NCI-H1417 treated with DMSO at 0.1 percent for 48 hours (cell line): ENCODE data around the gene ST6GALNAC6.
"Not testable (repeated sequence)": the region's sequence is repeated elsewhere in the genome, so short reads cannot be mapped to it uniquely, and the experiment has no call there.

Source experiments
- DNase-seq: peaks from one replicate; lab custom pipeline; 2025; lab: John Stamatoyannopoulos, UW

Gene ST6GALNAC6

GRCh38 chr9:127873223-127873691 is 26.1 kb downstream of the ST6GALNAC6 start:
- no peak for DNase-seq

GRCh38 chr9:127872369-127873222 is 26.8 kb downstream of the ST6GALNAC6 start:
- no peak for DNase-seq

GRCh38 chr9:127871531-127871930 is 27.9 kb downstream of the ST6GALNAC6 start:
- DNase-seq, result no peak

- DNase-seq, result no peak
Observed at GRCh38 chr9:127870887-127871286, 28.5 kb downstream of the ST6GALNAC6 start.

GRCh38 chr9:127870153-127870491 is 29.3 kb downstream of the ST6GALNAC6 start:
- DNase-seq, result not testable (repeated sequence)

GRCh38 chr9:127869310-127870152 is 29.9 kb downstream of the ST6GALNAC6 start:
- DNase-seq, result peak; percentile 11

- DNase-seq, result no peak
Observed at GRCh38 chr9:127868278-127868902, 31.0 kb downstream of the ST6GALNAC6 start.

GRCh38 chr9:127867356-127868277 is 31.8 kb downstream of the ST6GALNAC6 start:
- no peak for DNase-seq

GRCh38 chr9:127866535-127866934 is 32.9 kb downstream of the ST6GALNAC6 start:
- DNase-seq, result no peak

- no peak for DNase-seq
Observed at GRCh38 chr9:127865645-127866464, 33.5 kb downstream of the ST6GALNAC6 start.

- no peak for DNase-seq
Observed at GRCh38 chr9:127863191-127863621, 36.2 kb downstream of the ST6GALNAC6 start.

GRCh38 chr9:127862075-127863011 is 37.1 kb downstream of the ST6GALNAC6 start:
- no peak for DNase-seq

- DNase-seq, result no peak
Observed at GRCh38 chr9:127860779-127861178, 38.6 kb downstream of the ST6GALNAC6 start.

- no peak for DNase-seq
Observed at GRCh38 chr9:127860260-127860659, 39.1 kb downstream of the ST6GALNAC6 start.

GRCh38 chr9:127858041-127858512 is 41.3 kb downstream of the ST6GALNAC6 start:
- peak; percentile 5 for DNase-seq

- DNase-seq, result no peak
Observed at GRCh38 chr9:127857278-127857677, 42.1 kb downstream of the ST6GALNAC6 start.

- no peak for DNase-seq
Observed at GRCh38 chr9:127856729-127857116, 42.7 kb downstream of the ST6GALNAC6 start.

GRCh38 chr9:127856094-127856728 is 43.2 kb downstream of the ST6GALNAC6 start:
- DNase-seq, result no peak

GRCh38 chr9:127855522-127855921 is 43.9 kb downstream of the ST6GALNAC6 start:
- DNase-seq, result no peak
